Omental fat pad (tissue), 4 donors: ENCODE data around the gene PRKCE. TPM values are rescaled to one million over a fixed set of nuclear protein-coding genes. Genes with fewer than 3 reads are reported as not detected.

Experiments
- ATAC-seq: fragments of 150-250 bp; one replicate; pipeline ENCODE4 v1.9.1; 2016; ENCODE audit warnings: mild to moderate bottlenecking, moderate library complexity; ENCODE audit not compliant: low FRiP score
- DNase-seq: peaks from one replicate; pipeline ENCODE4 v3.0.0-alpha.2; 2019; ENCODE audit warnings: low spot score
- CTCF ChIP-seq, 3 donors: fragments of 450-650 bp; IDR thresholded peaks; one replicate each; pipeline ENCODE4 v1.5.1; 2016 to 2017; ENCODE audit warnings: antibody characterized with exemption in 3 of 3, mild to moderate bottlenecking in 3 of 3, moderate library complexity in 2 of 3
- total RNA-seq, 4 donors: library from RNA; depleted of rRNA; stranded (reverse); fragments of >200 nt; gene quantifications; one replicate each; pipeline ENCODE4 v1.1.0, GENCODE V29; 2016

The PRKCE gene
- total RNA-seq, 4 donors from 2014 or later = 8.8 to 24.3 (median 14.0) TPM

- DNase-seq = no peak
- ATAC-seq = peak; percentile 33
- no peak for TF ChIP-seq CTCF (IDR thresholded peaks at IDR 0.05)
These were observed 351.0 kb downstream of the PRKCE start for GRCh38 chr2:46002507-46002883.

GRCh38 chr2:46002947-46003346 is 351.5 kb downstream of the PRKCE start:
- TF ChIP-seq CTCF (IDR thresholded peaks at IDR 0.05) = no peak
- DNase-seq (no peak), ATAC-seq (no peak)

DNA sequence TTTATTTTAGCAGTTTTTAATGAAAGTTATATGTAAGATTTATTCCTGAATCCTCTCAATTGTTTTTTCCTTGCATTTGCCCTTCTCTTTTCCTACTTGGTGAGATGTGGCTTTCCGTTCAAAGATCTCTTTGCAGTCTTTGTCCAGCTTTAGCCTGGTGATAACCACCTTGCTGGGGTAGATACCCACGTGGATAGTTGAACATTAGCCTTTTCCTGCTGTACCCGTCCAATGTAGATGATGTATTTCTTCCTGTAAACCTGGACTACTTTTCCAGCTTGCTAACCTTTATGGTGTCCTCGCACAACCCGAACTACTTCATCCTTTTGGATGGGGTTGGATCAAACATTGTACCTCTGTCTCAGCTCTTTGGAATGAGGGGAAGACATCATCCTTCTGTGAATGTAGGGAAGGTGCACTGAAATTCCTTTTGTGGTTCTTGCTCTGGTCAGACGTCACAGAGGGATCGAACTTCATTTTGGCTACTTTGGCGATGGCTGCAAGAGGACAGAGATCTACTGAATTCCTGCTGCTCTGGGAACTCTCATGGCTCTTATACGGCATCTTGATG is 352.5 kb downstream of the PRKCE start:
- DNase-seq (no peak), ATAC-seq (no peak)
- no peak for TF ChIP-seq CTCF (IDR thresholded peaks at IDR 0.05)

DNA sequence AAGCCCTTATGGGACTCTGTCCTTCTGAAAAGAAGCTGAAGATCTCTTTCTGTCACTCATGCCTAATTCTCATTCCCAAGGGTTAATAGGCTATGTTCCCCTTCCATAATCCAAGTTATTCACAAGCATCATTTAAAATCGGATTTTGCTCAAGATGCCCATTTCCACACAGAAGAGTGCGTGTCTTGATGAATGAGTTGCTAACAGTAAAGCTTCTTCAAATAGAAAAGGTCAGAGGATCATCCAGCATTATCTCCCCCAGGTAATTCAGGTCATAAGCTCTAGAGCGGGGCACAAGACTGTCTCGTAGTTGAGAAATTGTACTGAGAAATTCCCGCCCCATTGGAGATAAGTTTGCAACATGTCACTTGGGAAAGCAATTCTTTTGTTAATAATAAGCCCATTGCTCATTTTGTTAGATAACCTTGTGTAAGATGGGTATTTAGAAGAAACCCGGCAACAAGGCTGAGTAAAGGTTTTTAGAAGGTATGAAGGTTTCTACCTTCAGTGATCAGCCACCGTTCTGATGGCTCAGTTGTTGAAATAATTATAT is 355.1 kb downstream of the PRKCE start:
- TF ChIP-seq CTCF (IDR thresholded peaks at IDR 0.05) = no peak
- no peak for DNase-seq

GRCh38 chr2:46007412-46007811 is 355.9 kb downstream of the PRKCE start:
- DNase-seq = no peak
- ATAC-seq = no peak
- no peak for TF ChIP-seq CTCF (IDR thresholded peaks at IDR 0.05)

More for the DNA sequence above, 355.1 kb downstream of the PRKCE start:
- no peak for ATAC-seq

GRCh38 chr2:46008091-46008870 is 356.8 kb downstream of the PRKCE start:
- no peak for TF ChIP-seq CTCF (IDR thresholded peaks at IDR 0.05)
- DNase-seq = no peak
- ATAC-seq = no peak

DNA sequence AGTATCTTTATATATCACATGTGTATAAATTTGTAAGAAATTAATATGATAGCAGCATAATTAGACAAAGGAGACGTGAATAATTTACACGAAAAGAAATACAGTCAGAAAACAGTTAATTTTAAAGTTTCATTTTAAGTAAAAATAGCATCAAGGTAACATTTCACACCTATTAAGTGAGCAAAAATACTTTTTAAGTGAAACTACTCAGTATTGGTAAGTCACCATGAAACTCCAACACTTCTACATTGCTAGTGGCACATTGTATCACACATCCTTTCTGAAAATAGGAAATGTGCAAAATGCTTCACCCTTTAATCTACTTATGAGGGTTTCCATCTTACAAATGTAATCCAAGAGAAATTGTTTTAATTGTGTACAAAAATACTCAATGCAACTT is 357.8 kb downstream of the PRKCE start:
- TF ChIP-seq CTCF (IDR thresholded peaks at IDR 0.05) = no peak
- no peak for DNase-seq
- ATAC-seq = no peak
